Adipocyte (in vitro differentiated cells): Measurements from ENCODE around the gene CMSS1.

ENCODE experiments used
- DNase-seq: peaks from one replicate; pipeline ENCODE4 v3.0.0-alpha.2; 2015; ENCODE audit warnings: low read depth
- H3K27me3 ChIP-seq: replicated peaks from 2 replicates; pipeline ENCODE4 v1.7.0; 2013; ENCODE audit warnings: mild to moderate bottlenecking, low read length, moderate library complexity; ENCODE audit not compliant: control insufficient read depth, insufficient read depth
- H3K36me3 ChIP-seq: 2 replicates; pipeline ENCODE4 v1.7.0; 2013; ENCODE audit warnings: low read length, mild to moderate bottlenecking, moderate library complexity; ENCODE audit not compliant: control insufficient read depth, insufficient read depth, severe bottlenecking
- H3K4me1 ChIP-seq: 2 replicates; pipeline ENCODE4 v1.7.0; 2013; ENCODE audit warnings: mild to moderate bottlenecking, low read length, moderate library complexity; ENCODE audit not compliant: control insufficient read depth, insufficient read depth
- H3K4me3 ChIP-seq: 2 replicates; pipeline ENCODE4 v1.7.0; 2013; ENCODE audit warnings: mild to moderate bottlenecking, low read length, moderate library complexity
- H3K9ac ChIP-seq: 2 replicates; pipeline ENCODE4 v1.7.0; 2013; ENCODE audit warnings: mild to moderate bottlenecking, low read length, moderate library complexity
- H3K9me3 ChIP-seq: 2 replicates; pipeline ENCODE4 v1.7.0; 2013; ENCODE audit warnings: mild to moderate bottlenecking, low read length, moderate library complexity; ENCODE audit not compliant: control insufficient read depth

The CMSS1 gene

DNA sequence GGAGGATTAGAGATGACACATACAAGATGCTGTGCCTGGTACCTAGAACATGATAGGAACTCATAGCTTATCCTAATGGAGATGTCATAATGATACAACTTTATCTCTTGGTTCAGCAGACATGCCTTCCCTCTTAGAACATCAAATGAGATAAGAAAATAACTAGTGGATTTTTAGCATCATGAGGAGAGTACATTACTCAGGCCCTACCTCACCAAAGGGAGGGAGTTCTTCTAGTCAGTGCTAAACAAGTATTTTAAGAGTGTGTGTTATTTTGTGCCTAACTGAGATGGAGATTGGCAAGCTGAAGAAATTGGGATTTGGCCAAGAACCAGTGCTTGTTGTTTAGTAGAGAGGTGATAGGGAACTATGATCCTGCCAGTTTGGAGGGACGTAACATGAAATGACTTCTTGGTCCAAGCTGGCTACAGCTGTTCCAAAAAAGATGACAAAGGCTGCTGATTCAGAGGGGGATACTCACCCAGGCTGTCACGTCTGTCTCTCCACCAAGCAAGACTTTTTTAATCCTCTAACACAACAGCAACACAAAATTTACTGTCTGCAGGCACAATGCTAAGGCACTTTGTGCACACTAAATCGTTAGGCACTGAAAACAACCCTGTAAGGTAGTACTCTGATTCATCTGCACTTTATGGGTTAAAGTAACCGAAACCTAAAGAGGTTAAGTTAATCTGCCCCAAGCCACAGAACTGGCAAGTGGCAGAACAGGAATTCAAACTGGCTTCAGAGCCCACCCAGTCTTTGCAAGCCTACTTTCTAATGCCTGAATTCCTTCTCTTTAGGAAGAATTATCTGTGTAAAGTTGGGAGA, 126.5 kb downstream of the CMSS1 start:
- no peaks in the 10 kb centered on the region for H3K36me3 ChIP-seq
- H3K9ac ChIP-seq, result no peak overlapping the region
- no peak for DNase-seq
- no peaks in the 10 kb centered on the region for H3K9me3 ChIP-seq
- peaks cover 26% of the 10 kb centered on the region for H3K4me1 ChIP-seq
- H3K27me3 ChIP-seq, result no peaks in the 10 kb centered on the region
- H3K4me3 ChIP-seq, result no peak overlapping the region

DNA sequence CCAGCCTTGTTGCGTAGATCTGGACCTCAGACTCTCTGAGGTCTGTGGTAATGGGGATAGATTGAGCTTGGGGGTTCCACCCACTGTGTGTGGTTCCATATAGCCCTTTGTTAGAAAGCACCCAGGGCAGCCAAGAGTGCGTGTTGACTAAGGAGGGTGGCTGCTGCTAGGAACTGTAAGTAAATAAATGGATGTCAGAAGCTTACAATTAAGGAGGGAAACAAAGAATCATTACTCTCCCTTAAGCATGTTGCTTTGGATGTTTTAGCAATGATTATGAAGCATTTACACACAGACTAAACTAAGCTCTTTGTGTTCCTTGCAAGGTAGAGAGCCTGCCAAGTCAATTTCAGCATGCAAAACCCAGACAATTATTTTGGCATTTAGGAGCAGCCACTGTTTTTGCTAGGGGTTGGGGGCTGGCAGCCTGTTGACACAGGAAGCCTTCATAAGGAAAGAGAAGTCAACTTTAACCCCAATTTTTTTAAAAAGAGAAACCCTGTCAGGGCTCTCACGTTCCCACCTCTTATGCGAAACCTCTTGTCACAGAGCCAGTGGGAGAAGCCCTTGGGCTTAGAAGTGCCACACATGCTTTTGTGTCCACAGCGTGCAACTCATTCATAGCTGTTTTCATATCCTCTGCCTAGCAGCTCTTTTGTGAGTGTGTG, 127.8 kb downstream of the CMSS1 start:
- Histone ChIP-seq H3K27me3 (no peaks in the 10 kb centered on the region), H3K9ac (no peak overlapping the region), H3K4me1 (peaks cover 22% of the 10 kb centered on the region), H3K9me3 (no peaks in the 10 kb centered on the region), H3K4me3 (peak overlapping the region; percentile 10), H3K36me3 (no peaks in the 10 kb centered on the region)
- DNase-seq, result peak; percentile 50

- no peaks in the 10 kb centered on the region for H3K27me3 ChIP-seq
- H3K4me1 ChIP-seq, result peaks cover 22% of the 10 kb centered on the region
- no peaks in the 10 kb centered on the region for H3K36me3 ChIP-seq
- no peak overlapping the region for H3K9ac ChIP-seq
- H3K4me3 ChIP-seq, result no peak overlapping the region
- no peaks in the 10 kb centered on the region for H3K9me3 ChIP-seq
- no peak for DNase-seq
These were observed 129.7 kb downstream of the CMSS1 start for GRCh38 chr3:99947356-99947755.

GRCh38 chr3:99948467-99949089, 130.9 kb downstream of the CMSS1 start:
- H3K4me1 ChIP-seq, result peaks cover 23% of the 10 kb centered on the region
- H3K4me3 ChIP-seq, result no peak overlapping the region
- no peak for DNase-seq
- H3K9me3 ChIP-seq, result no peaks in the 10 kb centered on the region
- no peaks in the 10 kb centered on the region for H3K27me3 ChIP-seq
- H3K9ac ChIP-seq, result no peak overlapping the region
- no peaks in the 10 kb centered on the region for H3K36me3 ChIP-seq

DNA sequence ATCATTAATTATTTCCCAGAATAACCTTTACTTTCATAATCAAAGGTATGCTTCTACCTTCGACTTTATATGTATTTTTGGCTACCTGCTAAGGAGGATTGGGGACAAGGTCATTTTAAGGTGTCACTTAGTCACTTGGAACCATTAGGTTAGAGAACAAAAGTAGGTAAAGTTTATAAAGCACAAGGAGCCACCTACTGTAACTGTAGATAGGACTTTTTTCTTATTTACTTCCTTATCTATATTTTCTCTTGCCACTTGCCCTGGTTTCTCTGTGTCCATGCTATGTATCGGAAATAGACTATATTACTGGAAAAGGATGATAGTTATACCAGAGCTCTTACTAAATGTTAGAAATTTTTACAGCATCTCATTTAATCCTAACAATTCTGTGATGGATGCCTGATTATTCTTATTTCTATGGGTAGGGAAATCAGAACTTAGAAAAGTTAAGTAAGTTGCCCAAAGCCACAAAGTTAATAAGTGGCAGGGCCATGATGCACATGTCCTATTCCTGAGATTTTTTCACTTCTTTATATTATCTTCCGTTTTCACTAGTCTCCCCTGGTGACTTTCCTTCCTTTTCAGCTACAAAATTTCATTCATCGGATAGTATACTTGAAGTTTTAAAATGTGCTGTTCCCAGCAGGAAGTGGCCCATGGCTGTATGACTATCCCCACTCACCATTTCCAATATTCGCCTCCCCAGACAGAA, 132.5 kb downstream of the CMSS1 start:
- H3K4me3 ChIP-seq, result no peak overlapping the region
- no peak for DNase-seq
- H3K4me1 ChIP-seq, result peaks cover 13% of the 10 kb centered on the region
- H3K27me3 ChIP-seq, result no peaks in the 10 kb centered on the region
- H3K9ac ChIP-seq, result no peak overlapping the region
- H3K9me3 ChIP-seq, result no peaks in the 10 kb centered on the region
- H3K36me3 ChIP-seq, result no peaks in the 10 kb centered on the region

- H3K4me3 ChIP-seq, result no peak overlapping the region
- H3K36me3 ChIP-seq, result no peaks in the 10 kb centered on the region
- no peaks in the 10 kb centered on the region for H3K9me3 ChIP-seq
- no peak for DNase-seq
- H3K9ac ChIP-seq, result no peak overlapping the region
- H3K4me1 ChIP-seq, result peaks cover 5% of the 10 kb centered on the region
- H3K27me3 ChIP-seq, result no peaks in the 10 kb centered on the region
These were observed 133.3 kb downstream of the CMSS1 start for GRCh38 chr3:99950921-99951320.

- H3K9ac ChIP-seq, result no peak overlapping the region
- peaks cover 3% of the 10 kb centered on the region for H3K4me1 ChIP-seq
- no peak overlapping the region for H3K4me3 ChIP-seq
- no peaks in the 10 kb centered on the region for H3K27me3 ChIP-seq
- no peaks in the 10 kb centered on the region for H3K36me3 ChIP-seq
- DNase-seq, result no peak
- H3K9me3 ChIP-seq, result no peaks in the 10 kb centered on the region
These were observed 134.0 kb downstream of the CMSS1 start for GRCh38 chr3:99951701-99952100.

DNA sequence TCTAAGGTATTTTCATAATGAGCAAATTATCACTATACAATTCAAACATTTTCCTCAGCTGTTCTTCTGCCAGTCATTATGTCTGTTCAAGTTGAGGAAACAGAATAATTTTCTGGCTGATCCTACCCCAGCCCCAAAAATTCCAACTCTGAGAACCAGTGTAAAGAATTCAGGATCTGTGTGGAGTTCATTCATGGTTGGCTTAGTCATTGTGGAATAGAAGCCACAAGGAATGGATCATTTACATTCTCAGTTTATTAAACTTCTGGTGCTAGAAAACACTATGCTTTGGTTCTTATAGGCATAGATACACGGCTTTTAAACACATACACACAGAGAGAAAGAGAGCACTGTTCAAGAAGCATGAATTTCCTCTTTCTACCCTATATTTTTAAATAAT, 134.6 kb downstream of the CMSS1 start:
- Histone ChIP-seq H3K27me3 (no peaks in the 10 kb centered on the region), H3K4me1 (peaks cover 6% of the 10 kb centered on the region), H3K36me3 (no peaks in the 10 kb centered on the region), H3K9me3 (no peaks in the 10 kb centered on the region), H3K9ac (no peak overlapping the region), H3K4me3 (no peak overlapping the region)
- peak; percentile 47 for DNase-seq

- H3K4me3 ChIP-seq, result no peak overlapping the region
- H3K4me1 ChIP-seq, result peaks cover 7% of the 10 kb centered on the region
- H3K9me3 ChIP-seq, result no peaks in the 10 kb centered on the region
- H3K27me3 ChIP-seq, result no peaks in the 10 kb centered on the region
- no peak for DNase-seq
- H3K36me3 ChIP-seq, result no peaks in the 10 kb centered on the region
- H3K9ac ChIP-seq, result no peak overlapping the region
These were observed 135.9 kb downstream of the CMSS1 start for GRCh38 chr3:99953596-99953995.

DNA sequence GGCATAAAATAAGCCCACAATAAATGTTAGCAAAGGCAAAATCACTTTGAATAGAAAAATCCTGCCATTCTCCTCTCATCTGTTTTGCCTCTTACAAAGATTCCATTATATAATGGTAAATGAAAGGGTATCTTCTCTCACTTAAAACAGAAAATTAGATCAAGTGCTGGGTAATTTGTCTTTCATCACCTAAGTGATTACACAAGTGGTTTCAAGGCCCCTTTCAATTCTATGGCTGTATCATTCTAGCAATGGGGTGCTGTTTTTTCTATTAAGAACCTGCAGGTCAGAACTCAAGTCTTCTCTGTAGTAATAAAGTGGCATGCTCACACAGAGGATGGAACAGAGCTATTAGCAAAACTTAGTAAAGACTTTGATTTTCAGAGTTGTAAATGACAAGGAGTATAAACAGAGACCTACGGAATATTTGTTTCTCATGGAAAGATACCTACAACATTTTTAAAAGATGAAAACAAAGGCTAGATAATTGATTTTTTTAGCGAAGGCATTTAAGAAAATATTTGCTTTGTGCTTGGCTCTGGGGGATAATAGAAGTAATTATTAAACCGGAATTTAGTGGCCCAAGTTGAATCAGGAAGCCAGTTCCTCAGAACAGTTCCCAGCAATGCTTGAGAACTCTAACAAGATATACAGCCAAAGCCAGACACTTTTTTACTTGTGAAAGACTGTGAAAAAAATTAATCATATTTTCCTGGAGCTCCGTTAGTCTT, 137.4 kb downstream of the CMSS1 start:
- DNase-seq, result no peak
- Histone ChIP-seq H3K27me3 (no peaks in the 10 kb centered on the region), H3K9ac (no peak overlapping the region), H3K36me3 (no peaks in the 10 kb centered on the region), H3K9me3 (no peaks in the 10 kb centered on the region), H3K4me3 (no peak overlapping the region), H3K4me1 (peaks cover 7% of the 10 kb centered on the region)
